Transverse colon (tissue), 4 donors: ENCODE data around the gene NCAPD2.

Source experiments
- CTCF ChIP-seq, 5 experiments: fragments of 200-600 bp in 3 of 5; fragments of 450-650 bp in 2 of 5; sonication (generic) in 3 of 5; IDR thresholded peaks; 1 replicate in 2 of 5; 2 replicates in 3 of 5; pipeline ENCODE4 v1.5.1; 2016 to 2017; ENCODE audit warnings: antibody characterized with exemption in 5 of 5, inconsistent platforms in 3 of 5, mild to moderate bottlenecking in 2 of 5, moderate library complexity in 1 of 5
- POLR2A ChIP-seq: fragments of 450-650 bp; IDR thresholded peaks from one replicate; pipeline ENCODE4 v1.6.1; 2016; ENCODE audit warnings: antibody characterized with exemption, mild to moderate bottlenecking, moderate library complexity
- POLR2AphosphoS5 ChIP-seq, 3 donors: sonication (generic); formaldehyde crosslinking; IDR thresholded peaks; one replicate each; pipeline ENCODE4 v1.6.1; 2016; ENCODE audit warnings: antibody characterized with exemption in 3 of 3

- TF ChIP-seq CTCF (IDR thresholded peaks at IDR 0.05) (no peak), POLR2AphosphoS5 (IDR thresholded peaks at IDR 0.05) (peak; percentile 30 to 50 (median 36)), POLR2A (no peak)
Measured at GRCh38 chr12:6553051-6553868, 59.4 kb downstream of the NCAPD2 start.
